Neuronal stem cell (in vitro differentiated cells): Measurements from ENCODE around the gene CBL.
"Not testable (repeated sequence)": the region's sequence is repeated elsewhere in the genome, so short reads cannot be mapped to it uniquely, and the experiment has no call there.

ENCODE experiments used
- DNase-seq: peaks from one replicate; pipeline ENCODE4 v3.0.0-alpha.2; 2013; ENCODE audit warnings: low spot score
- H2AFZ ChIP-seq: one replicate; pipeline ENCODE4 v1.6.1; 2013; ENCODE audit warnings: mild to moderate bottlenecking, low read length, inconsistent platforms
- H2AK5ac ChIP-seq: 2 replicates; pipeline ENCODE4 v1.6.1; 2013; ENCODE audit warnings: low read depth, mild to moderate bottlenecking, inconsistent platforms, low read length, moderate library complexity, mixed read lengths
- H2BK120ac ChIP-seq: 2 replicates; pipeline ENCODE4 v1.6.1; 2013; ENCODE audit warnings: low read depth, mild to moderate bottlenecking, inconsistent platforms, low read length, moderate library complexity, mixed read lengths
- H2BK12ac ChIP-seq: one replicate; pipeline ENCODE4 v1.6.1; 2013; ENCODE audit warnings: low read length, inconsistent platforms
- H2BK15ac ChIP-seq: 2 replicates; pipeline ENCODE4 v1.6.1; 2013; ENCODE audit warnings: mild to moderate bottlenecking, low read length, inconsistent platforms, mixed read lengths
- H2BK5ac ChIP-seq: one replicate; pipeline ENCODE4 v1.6.1; 2013; ENCODE audit warnings: inconsistent platforms, mild to moderate bottlenecking, low read length, moderate library complexity
- H3K14ac ChIP-seq: one replicate; pipeline ENCODE4 v1.6.1; 2013; ENCODE audit warnings: low read length, inconsistent platforms
- H3K18ac ChIP-seq: 2 replicates; pipeline ENCODE4 v1.6.1; 2013; ENCODE audit warnings: low read length, inconsistent platforms
- H3K23ac ChIP-seq: 2 replicates; pipeline ENCODE4 v1.6.1; 2013; ENCODE audit warnings: low read depth, mild to moderate bottlenecking, mixed read lengths, low read length, inconsistent platforms; ENCODE audit not compliant: poor library complexity
- H3K27ac ChIP-seq: replicated peaks from 3 replicates; pipeline ENCODE4 v1.5.1; 2013; ENCODE audit warnings: low read length, inconsistent platforms
- H3K27me3 ChIP-seq, 3 experiments: 2 replicates each; pipeline ENCODE4 v1.6.1; 2013; ENCODE audit warnings: low read length in 3 of 3, mild to moderate bottlenecking in 2 of 3, inconsistent platforms in 1 of 3, low read depth in 1 of 3, mixed read lengths in 1 of 3, moderate library complexity in 1 of 3; ENCODE audit not compliant: control insufficient read depth in 3 of 3, insufficient read depth in 3 of 3
- H3K36me3 ChIP-seq, 2 donors: replicated peaks in 1 of 2; 2 replicates each; pipeline ENCODE4 v1.6.1; 2013; ENCODE audit warnings: low read length in 2 of 2; ENCODE audit not compliant: control insufficient read depth in 2 of 2, insufficient read depth in 2 of 2
- H3K4ac ChIP-seq: 2 replicates; pipeline ENCODE4 v1.6.1; 2013; ENCODE audit warnings: inconsistent platforms, mild to moderate bottlenecking, low read length, moderate library complexity
- H3K4me1 ChIP-seq, 2 donors: 1 replicate in 1 of 2; 2 replicates in 1 of 2; pipeline ENCODE4 v1.6.1; 2013; ENCODE audit warnings: low read length in 2 of 2, low read depth in 1 of 2; ENCODE audit not compliant: control insufficient read depth in 2 of 2, insufficient read depth in 1 of 2
- H3K4me2 ChIP-seq: one replicate; pipeline ENCODE4 v1.6.1; 2013; ENCODE audit warnings: mild to moderate bottlenecking, low read length, inconsistent platforms; ENCODE audit not compliant: insufficient read depth, poor library complexity, severe bottlenecking
- H3K4me3 ChIP-seq, 2 donors: 2 replicates each; pipeline ENCODE4 v1.5.1; 2013; ENCODE audit warnings: low read length in 2 of 2, mild to moderate bottlenecking in 2 of 2, inconsistent platforms in 1 of 2, moderate library complexity in 1 of 2
- H3K79me1 ChIP-seq: one replicate; pipeline ENCODE4 v1.6.1; 2013; ENCODE audit warnings: low read depth, mild to moderate bottlenecking, inconsistent platforms, low read length, moderate library complexity
- H3K9ac ChIP-seq: one replicate; pipeline ENCODE4 v1.6.1; 2013; ENCODE audit warnings: mild to moderate bottlenecking, low read depth, low read length, inconsistent platforms; ENCODE audit not compliant: poor library complexity
- H3K9me3 ChIP-seq, 2 donors: replicated peaks in 1 of 2; 2 replicates each; pipeline versions ENCODE3 to v1.6.1; 2013; ENCODE audit warnings: low read length in 2 of 2, mild to moderate bottlenecking in 2 of 2, inconsistent platforms in 1 of 2, low read depth in 1 of 2, mixed read lengths in 1 of 2, moderate library complexity in 1 of 2; ENCODE audit not compliant: control insufficient read depth in 2 of 2, insufficient read depth in 1 of 2
- H4K8ac ChIP-seq: one replicate; pipeline ENCODE4 v1.6.1; 2013; ENCODE audit warnings: low read depth, mild to moderate bottlenecking, inconsistent platforms, low read length, moderate library complexity
- H4K91ac ChIP-seq: one replicate; pipeline ENCODE4 v1.6.1; 2013; ENCODE audit warnings: low read length, low read depth, mild to moderate bottlenecking, inconsistent platforms; ENCODE audit not compliant: poor library complexity
- WGBS, 2 donors: extraction: QIAGEN DNeasy Blood & Tissue Kit; methylation state at CpG; one replicate each; pipeline ENCODE4 v1.1.7; 2013; ENCODE audit warnings: missing lambda C conversion rate in 2 of 2, mixed read lengths in 1 of 2; ENCODE audit not compliant: insufficient read length in 2 of 2, insufficient replicate concordance in 1 of 2; ENCODE audit errors: extremely low coverage in 2 of 2; 5-methylcytosine and 5-hydroxymethylcytosine counted together

The CBL gene

DNA sequence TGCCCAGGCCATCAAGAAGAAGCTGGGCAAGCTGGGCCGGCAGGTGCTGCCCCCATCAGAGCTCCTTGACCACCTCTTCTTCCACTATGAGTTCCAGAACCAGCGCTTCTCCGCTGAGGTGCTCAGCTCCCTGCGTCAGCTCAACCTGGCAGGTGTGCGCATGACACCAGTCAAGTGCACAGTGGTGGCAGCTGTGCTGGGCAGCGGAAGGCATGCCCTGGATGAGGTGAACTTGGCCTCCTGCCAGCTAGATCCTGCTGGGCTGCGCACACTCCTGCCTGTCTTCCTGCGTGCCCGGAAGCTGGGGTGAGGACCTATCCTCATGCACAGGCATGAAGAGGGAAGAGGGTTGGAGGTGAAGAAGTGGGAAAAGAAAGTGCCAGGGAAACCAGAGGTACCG lies 26.2 kb upstream of the CBL start:
- no CpG with 5 or more reads among the region's 10 CpGs for WGBS, 2 donors

DNA sequence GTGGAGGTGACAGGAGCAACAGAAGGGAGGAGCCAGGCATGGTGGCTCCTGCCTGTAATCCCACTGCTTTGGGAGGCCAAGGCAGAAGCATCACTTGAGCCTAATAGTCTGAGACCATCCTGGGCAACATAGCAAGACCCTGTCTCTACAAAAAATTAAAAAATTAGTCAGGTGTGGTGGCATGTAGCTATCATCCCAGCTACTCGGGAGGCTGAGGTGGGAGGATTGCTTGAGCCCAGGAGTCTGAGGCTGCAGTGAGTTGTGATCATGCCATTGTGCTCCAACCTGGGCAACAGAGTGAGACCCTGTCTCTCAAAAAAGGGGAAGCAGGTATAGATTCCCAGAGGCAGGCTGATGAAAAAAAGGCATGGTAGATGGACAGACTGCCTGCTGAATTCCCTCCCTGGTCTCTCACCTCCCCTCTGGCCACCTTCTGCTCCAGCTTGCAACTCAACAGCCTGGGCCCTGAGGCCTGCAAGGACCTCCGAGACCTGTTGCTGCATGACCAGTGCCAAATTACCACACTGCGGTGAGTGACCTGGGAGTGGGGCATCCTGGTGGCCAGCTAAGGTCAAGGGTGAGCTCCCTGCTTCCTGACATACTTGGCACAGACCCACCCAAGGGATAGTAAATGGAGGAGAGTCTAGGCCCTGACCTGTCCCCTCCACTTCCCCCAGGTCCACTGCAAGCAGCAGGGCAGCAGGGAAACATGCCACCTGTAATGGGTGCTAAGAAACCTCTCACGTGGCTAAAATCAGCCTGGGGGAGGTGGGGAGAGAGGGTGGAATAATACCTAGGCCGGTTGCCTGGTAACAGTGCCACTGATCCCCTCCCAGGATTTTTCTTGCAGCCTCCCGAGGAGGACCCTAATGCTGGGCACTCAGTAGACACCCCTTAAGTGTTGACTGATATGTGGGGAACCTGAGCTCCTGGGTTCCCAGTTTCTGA lies 25.1 kb upstream of the CBL start:
- H3K14ac ChIP-seq = no peak overlapping the region
- H4K8ac ChIP-seq = no peak overlapping the region
- H3K27me3 ChIP-seq = peaks cover 0 to 16% (median 0%) of the 10 kb centered on the region in 3 experiments
- no peak overlapping the region for H2BK12ac ChIP-seq
- H3K4ac ChIP-seq = no peak overlapping the region
- peak overlapping the region; percentile 19 for H2AK5ac ChIP-seq
- no peak overlapping the region for H3K4me2 ChIP-seq
- peaks cover 0 to 7% of the 10 kb centered on the region in 2 donors for H3K36me3 ChIP-seq
- H3K9ac ChIP-seq = peak overlapping the region; percentile 34
- no peaks in the 10 kb centered on the region for H3K9me3 ChIP-seq
- DNase-seq = no peak
- no peak overlapping the region for H3K27ac ChIP-seq
- no peak overlapping the region for H3K18ac ChIP-seq
- H2BK120ac ChIP-seq = no peak overlapping the region
- peaks cover 5 to 10% of the 10 kb centered on the region in 2 donors for H3K4me1 ChIP-seq
- no peak overlapping the region for H2BK15ac ChIP-seq
- no peak overlapping the region for H4K91ac ChIP-seq
- H2AFZ ChIP-seq = no peak overlapping the region
- no peak overlapping the region for H3K23ac ChIP-seq
- H3K79me1 ChIP-seq = no peaks in the 10 kb centered on the region
- WGBS, 2 donors = no CpG with 5 or more reads among the region's 6 CpGs
- no peak overlapping the region for H3K4me3 ChIP-seq
- no peak overlapping the region for H2BK5ac ChIP-seq

More for the DNA sequence above, 26.2 kb upstream of the CBL start:
- no peak overlapping the region for H2BK12ac ChIP-seq
- H3K36me3 ChIP-seq = peaks cover 0 to 8% of the 10 kb centered on the region in 2 donors
- H3K4me2 ChIP-seq = no peak overlapping the region
- peaks cover 0 to 11% (median 0%) of the 10 kb centered on the region in 3 experiments for H3K27me3 ChIP-seq
- H2BK120ac ChIP-seq = no peak overlapping the region
- no peak overlapping the region for H3K9ac ChIP-seq
- H3K4me1 ChIP-seq = peaks cover 0 to 10% of the 10 kb centered on the region in 2 donors
- H2BK5ac ChIP-seq = no peak overlapping the region
- no peak overlapping the region for H3K18ac ChIP-seq
- no peak for DNase-seq
- no peaks in the 10 kb centered on the region for H3K79me1 ChIP-seq
- H2BK15ac ChIP-seq = no peak overlapping the region
- H3K23ac ChIP-seq = no peak overlapping the region
- no peak overlapping the region for H3K27ac ChIP-seq
- H4K91ac ChIP-seq = no peak overlapping the region
- no peak overlapping the region for H4K8ac ChIP-seq
- no peak overlapping the region for H3K14ac ChIP-seq
- no peaks in the 10 kb centered on the region for H3K9me3 ChIP-seq
- peak overlapping the region in 1 of 2 donors; percentile 54 for H3K4me3 ChIP-seq
- no peak overlapping the region for H2AK5ac ChIP-seq
- H2AFZ ChIP-seq = no peak overlapping the region
- no peak overlapping the region for H3K4ac ChIP-seq

DNA sequence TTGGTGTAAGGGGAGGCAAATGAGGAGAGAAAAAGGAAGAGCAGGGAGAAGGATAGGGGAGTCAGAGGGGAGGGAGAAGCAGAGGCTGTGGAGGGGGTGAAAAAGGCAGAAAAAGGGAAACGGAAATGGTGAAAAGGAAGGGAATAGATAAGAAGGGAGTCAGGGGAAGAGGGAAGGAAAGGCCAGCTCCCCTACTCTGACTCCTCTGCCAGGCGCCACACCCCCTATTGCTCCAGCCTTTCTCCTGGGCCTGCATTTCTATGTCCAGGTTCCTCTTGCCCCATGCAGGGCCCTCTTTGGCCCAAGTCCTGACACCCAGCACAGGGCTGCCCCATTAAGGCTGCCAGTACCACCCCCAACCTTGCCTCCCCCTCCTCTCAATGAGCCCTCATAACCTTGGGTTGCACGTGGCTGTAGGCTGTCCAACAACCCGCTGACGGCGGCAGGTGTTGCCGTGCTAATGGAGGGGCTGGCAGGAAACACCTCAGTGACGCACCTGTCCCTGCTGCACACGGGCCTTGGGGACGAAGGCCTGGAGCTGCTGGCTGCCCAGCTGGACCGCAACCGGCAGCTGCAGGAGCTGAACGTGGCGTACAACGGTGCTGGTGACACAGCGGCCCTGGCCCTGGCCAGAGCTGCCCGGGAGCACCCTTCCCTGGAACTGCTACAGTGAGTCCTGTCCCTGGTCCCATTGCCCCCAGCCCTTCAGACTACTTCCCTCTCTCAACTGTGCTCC lies 24.3 kb upstream of the CBL start:
- H3K14ac ChIP-seq = no peak overlapping the region
- H2AK5ac ChIP-seq = no peak overlapping the region
- H3K4me2 ChIP-seq = no peak overlapping the region
- no peak overlapping the region for H2BK12ac ChIP-seq
- H3K27me3 ChIP-seq = peaks cover 0 to 20% (median 0%) of the 10 kb centered on the region in 3 experiments
- peaks cover 0 to 7% of the 10 kb centered on the region in 2 donors for H3K36me3 ChIP-seq
- DNase-seq = no peak
- H3K9ac ChIP-seq = no peak overlapping the region
- H4K91ac ChIP-seq = no peak overlapping the region
- H2BK120ac ChIP-seq = no peak overlapping the region
- no peak overlapping the region for H2AFZ ChIP-seq
- no peak overlapping the region for H3K4ac ChIP-seq
- no peak overlapping the region for H2BK15ac ChIP-seq
- no peaks in the 10 kb centered on the region for H3K79me1 ChIP-seq
- H4K8ac ChIP-seq = no peak overlapping the region
- WGBS, 2 donors = 100% methylated on average over 1 of the region's 17 CpGs; no CpG with 5 or more reads in 1 of the 2 donors
- peak overlapping the region in 1 of 2 donors; percentile 51 for H3K4me3 ChIP-seq
- peaks cover 6 to 10% of the 10 kb centered on the region in 2 donors for H3K4me1 ChIP-seq
- no peak overlapping the region for H3K18ac ChIP-seq
- no peak overlapping the region for H3K27ac ChIP-seq
- H3K23ac ChIP-seq = peak overlapping the region; percentile 50
- no peaks in the 10 kb centered on the region for H3K9me3 ChIP-seq
- H2BK5ac ChIP-seq = no peak overlapping the region

DNA sequence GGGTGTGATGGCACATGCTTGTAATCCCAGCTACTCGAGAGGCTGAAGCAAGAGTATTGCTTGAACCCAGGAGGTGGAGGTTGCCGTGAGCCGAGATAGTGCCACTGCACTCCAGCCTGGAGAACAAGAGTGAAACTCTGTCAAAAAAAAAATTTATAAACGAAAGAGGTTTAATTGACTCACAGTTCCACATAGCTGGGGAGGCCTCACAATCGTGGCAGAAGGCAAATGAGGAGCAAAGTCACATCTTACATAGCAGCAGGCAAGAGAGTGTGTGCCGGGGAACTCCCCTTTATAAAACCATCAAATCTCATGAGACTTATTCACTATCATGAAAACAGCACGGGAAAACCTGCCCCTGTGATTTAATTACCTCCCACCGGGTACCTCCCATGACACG lies 21.7 kb upstream of the CBL start:
- H3K4me2 ChIP-seq, H4K91ac ChIP-seq, H3K9ac ChIP-seq, H3K23ac ChIP-seq, H3K9me3 ChIP-seq, H3K36me3 ChIP-seq, H2AK5ac ChIP-seq, H3K14ac ChIP-seq, H4K8ac ChIP-seq, H3K79me1 ChIP-seq, H2BK120ac ChIP-seq, H3K18ac ChIP-seq, H3K4me3 ChIP-seq, H3K4ac ChIP-seq, H2AFZ ChIP-seq, H3K4me1 ChIP-seq, H2BK15ac ChIP-seq, H2BK5ac ChIP-seq, H3K27ac ChIP-seq, H2BK12ac ChIP-seq, DNase-seq: not testable (repeated sequence)
- WGBS, 2 donors = no CpG with 5 or more reads among the region's 9 CpGs
- H3K27me3 ChIP-seq = peaks cover 0 to 36% (median 0%) of the 10 kb centered on the region in 3 experiments
